DND-41 (cell line): ENCODE data around the gene EXOC4.

Experiments used
- ATAC-seq: fragments of 200-7000 bp; cut with Tn5 transposase; 3 replicates; pipeline ENCODE4 v1.9.1; 2021; ENCODE audit warnings: low read depth; ENCODE audit not compliant: insufficient read depth
- DNase-seq: peaks from one replicate; pipeline ENCODE4 v3.0.0-alpha.2; 2020
- H2AFZ ChIP-seq: 2 replicates; pipeline ENCODE4 v1.6.0; 2012; ENCODE audit warnings: low read depth, low read length
- H3K27ac ChIP-seq: 2 replicates; pipeline ENCODE4 v1.5.1; 2012; ENCODE audit warnings: low read length, inconsistent platforms
- H3K27me3 ChIP-seq: fragments of 200-600 bp; sonication (generic); 2 replicates; pipeline ENCODE4 v1.6.0; 2012; ENCODE audit warnings: low read length, mild to moderate bottlenecking, inconsistent platforms; ENCODE audit not compliant: insufficient read depth, poor library complexity
- H3K36me3 ChIP-seq: 2 replicates; pipeline ENCODE4 v1.5.1; 2012; ENCODE audit warnings: low read length, inconsistent platforms; ENCODE audit not compliant: insufficient read depth
- H3K4me1 ChIP-seq: 2 replicates; pipeline ENCODE4 v1.5.1; 2012; ENCODE audit warnings: mild to moderate bottlenecking, low read length; ENCODE audit not compliant: insufficient read depth
- H3K4me2 ChIP-seq: 2 replicates; pipeline ENCODE4 v1.6.0; 2012; ENCODE audit warnings: mild to moderate bottlenecking, moderate library complexity, low read length, inconsistent platforms; ENCODE audit not compliant: insufficient read depth
- H3K4me3 ChIP-seq, 2 experiments: fragments of 200-600 bp in 1 of 2; shearing (Covaris generic) in 1 of 2; 2 replicates each; pipeline ENCODE4 v1.5.1; 2012 to 2016; ENCODE audit warnings: inconsistent platforms in 2 of 2, low read length in 2 of 2, mild to moderate bottlenecking in 2 of 2, low read depth in 1 of 2, moderate library complexity in 1 of 2
- H3K79me2 ChIP-seq: 2 replicates; pipeline ENCODE4 v1.6.0; 2012; ENCODE audit warnings: low read length, inconsistent platforms; ENCODE audit not compliant: insufficient read depth
- H3K9ac ChIP-seq: 2 replicates; pipeline ENCODE4 v1.6.0; 2012; ENCODE audit warnings: low read depth, mild to moderate bottlenecking, inconsistent platforms, low read length, moderate library complexity
- H3K9me3 ChIP-seq: 2 replicates; pipeline ENCODE4 v1.5.1; 2012; ENCODE audit warnings: low read length, moderate library complexity, mild to moderate bottlenecking, inconsistent platforms; ENCODE audit not compliant: insufficient read depth, severe bottlenecking
- H4K20me1 ChIP-seq: 2 replicates; pipeline ENCODE4 v1.6.0; 2012; ENCODE audit warnings: low read length; ENCODE audit not compliant: insufficient read depth
- EZH2 ChIP-seq: IDR thresholded peaks from 3 replicates; pipeline ENCODE4 v1.6.1; 2012; ENCODE audit warnings: borderline replicate concordance, low read depth, mild to moderate bottlenecking, moderate library complexity, low read length, inconsistent platforms; ENCODE audit not compliant: severe bottlenecking
- TF ChIP-seq, protein P1 (sequence below): IDR thresholded peaks from 2 replicates; pipeline ENCODE4 v1.5.1; 2012; ENCODE audit warnings: borderline replicate concordance, low read length, moderate library complexity, mild to moderate bottlenecking; ENCODE audit not compliant: poor library complexity, severe bottlenecking; ENCODE audit errors: extremely low read depth

EXOC4 gene

DNA sequence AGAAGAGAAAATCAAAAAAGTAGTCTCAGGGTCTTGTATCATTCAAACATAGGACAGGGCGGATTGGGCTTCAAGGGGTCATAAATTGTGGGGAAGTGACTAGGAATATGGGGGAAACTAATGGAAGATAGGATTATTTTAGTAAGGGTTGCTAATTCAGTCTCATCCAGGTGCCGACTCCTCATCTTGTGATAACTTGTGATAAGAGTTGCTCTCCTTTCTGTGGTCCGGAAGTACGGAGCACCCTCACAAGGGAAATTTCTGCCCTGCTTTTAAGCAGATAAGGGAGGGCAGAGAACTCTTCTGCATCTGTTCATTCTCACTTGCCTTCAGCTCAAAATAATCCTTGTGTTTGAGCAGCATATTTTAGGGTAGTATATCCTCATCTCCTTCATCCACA lies 437.9 kb downstream of the EXOC4 start:
- no peak for ATAC-seq
- H2AFZ ChIP-seq: no peak overlapping the region

DNA sequence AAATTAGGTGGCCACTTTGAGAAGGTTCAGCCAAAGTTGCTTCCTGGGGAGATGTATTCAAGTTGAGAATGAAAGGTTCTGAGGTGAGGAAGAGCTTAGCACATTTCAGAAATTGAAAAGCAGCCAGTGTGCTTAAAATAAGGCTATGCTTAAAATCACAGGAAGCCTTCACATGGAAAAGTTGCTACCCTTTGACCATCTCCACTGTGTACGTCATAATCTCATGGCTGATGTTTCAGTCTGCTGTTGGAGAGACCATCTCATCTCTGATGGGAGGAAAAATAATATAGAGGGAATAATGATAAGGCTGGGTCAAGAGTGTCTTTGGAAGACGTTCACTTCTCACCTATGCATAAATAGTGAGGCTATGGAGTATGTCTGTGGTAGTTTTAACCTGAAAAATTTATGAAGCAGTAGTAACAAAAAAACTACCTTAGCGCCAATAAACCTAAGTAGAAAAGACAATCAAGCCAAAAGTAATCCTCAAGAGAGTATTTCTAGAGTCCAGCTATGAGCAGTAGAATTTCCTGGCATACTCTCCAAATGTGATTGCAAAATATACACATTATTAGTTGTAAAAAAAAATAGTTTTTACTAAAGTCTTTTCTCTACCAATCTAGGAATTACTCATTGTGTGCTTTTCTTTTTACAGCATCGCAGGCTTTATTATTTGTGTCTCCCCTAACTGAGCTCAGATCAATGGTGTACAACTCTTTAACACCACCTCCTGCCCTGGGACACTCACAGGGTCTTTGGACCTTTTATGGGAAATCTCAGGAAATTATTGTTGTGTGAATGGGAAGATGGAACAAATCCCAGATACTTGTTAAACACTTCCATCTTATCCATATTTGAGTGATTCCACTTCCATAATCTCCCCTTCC lies 439.1 kb downstream of the EXOC4 start:
- H3K9ac ChIP-seq: no peak overlapping the region
- no peak overlapping the region for H3K4me3 ChIP-seq
- no peaks in the 10 kb centered on the region for H4K20me1 ChIP-seq
- H2AFZ ChIP-seq: no peak overlapping the region
- no peaks in the 10 kb centered on the region for H3K36me3 ChIP-seq
- ATAC-seq: no peak
- H3K27ac ChIP-seq: no peak overlapping the region
- H3K4me2 ChIP-seq: no peak overlapping the region
- H3K79me2 ChIP-seq: no peaks in the 10 kb centered on the region
- H3K4me1 ChIP-seq: peaks cover 17% of the 10 kb centered on the region
- no peaks in the 10 kb centered on the region for H3K27me3 ChIP-seq
- no peak for DNase-seq
- no peak for TF ChIP-seq EZH2
- TF ChIP-seq, protein P1, sequence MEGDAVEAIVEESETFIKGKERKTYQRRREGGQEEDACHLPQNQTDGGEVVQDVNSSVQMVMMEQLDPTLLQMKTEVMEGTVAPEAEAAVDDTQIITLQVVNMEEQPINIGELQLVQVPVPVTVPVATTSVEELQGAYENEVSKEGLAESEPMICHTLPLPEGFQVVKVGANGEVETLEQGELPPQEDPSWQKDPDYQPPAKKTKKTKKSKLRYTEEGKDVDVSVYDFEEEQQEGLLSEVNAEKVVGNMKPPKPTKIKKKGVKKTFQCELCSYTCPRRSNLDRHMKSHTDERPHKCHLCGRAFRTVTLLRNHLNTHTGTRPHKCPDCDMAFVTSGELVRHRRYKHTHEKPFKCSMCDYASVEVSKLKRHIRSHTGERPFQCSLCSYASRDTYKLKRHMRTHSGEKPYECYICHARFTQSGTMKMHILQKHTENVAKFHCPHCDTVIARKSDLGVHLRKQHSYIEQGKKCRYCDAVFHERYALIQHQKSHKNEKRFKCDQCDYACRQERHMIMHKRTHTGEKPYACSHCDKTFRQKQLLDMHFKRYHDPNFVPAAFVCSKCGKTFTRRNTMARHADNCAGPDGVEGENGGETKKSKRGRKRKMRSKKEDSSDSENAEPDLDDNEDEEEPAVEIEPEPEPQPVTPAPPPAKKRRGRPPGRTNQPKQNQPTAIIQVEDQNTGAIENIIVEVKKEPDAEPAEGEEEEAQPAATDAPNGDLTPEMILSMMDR: no peak
- H3K9me3 ChIP-seq: no peaks in the 10 kb centered on the region

More for the DNA sequence above, 437.9 kb downstream of the EXOC4 start:
- no peak overlapping the region for H3K9ac ChIP-seq
- H3K79me2 ChIP-seq: no peaks in the 10 kb centered on the region
- H3K27me3 ChIP-seq: no peaks in the 10 kb centered on the region
- H3K36me3 ChIP-seq: no peaks in the 10 kb centered on the region
- no peak for DNase-seq
- H3K9me3 ChIP-seq: no peaks in the 10 kb centered on the region
- no peak overlapping the region for H3K4me3 ChIP-seq
- H3K4me2 ChIP-seq: no peak overlapping the region
- TF ChIP-seq, protein P1: no peak
- no peak for TF ChIP-seq EZH2
- peaks cover 8% of the 10 kb centered on the region; the same call in 1 of the 2 replicates for H3K4me1 ChIP-seq
- no peaks in the 10 kb centered on the region for H4K20me1 ChIP-seq
- H3K27ac ChIP-seq: no peak overlapping the region

DNA sequence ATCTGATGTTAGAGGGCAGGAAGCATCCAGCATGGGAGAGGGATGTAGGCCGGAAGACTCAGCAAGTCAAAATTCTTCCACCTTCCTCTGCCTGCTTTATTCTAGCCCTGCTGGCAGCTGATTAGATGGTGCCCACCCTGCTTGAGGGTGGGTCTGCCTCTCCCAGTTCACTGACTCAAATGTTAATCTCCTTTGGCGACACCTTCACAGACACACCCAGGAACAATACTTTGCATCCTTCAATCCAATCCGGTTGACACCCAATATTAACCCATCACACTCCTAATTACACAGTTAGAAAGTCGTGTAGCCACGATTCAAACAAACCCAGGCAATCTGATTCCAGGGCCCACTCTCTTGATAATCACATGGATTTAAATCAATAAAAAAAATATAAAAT lies 440.4 kb downstream of the EXOC4 start:
- Histone ChIP-seq H4K20me1 (no peaks in the 10 kb centered on the region), H3K4me2 (no peak overlapping the region), H3K9me3 (no peaks in the 10 kb centered on the region), H3K4me3 (no peak overlapping the region), H3K27me3 (no peaks in the 10 kb centered on the region), H3K27ac (no peak overlapping the region), H2AFZ (no peak overlapping the region), H3K9ac (no peak overlapping the region), H3K79me2 (no peaks in the 10 kb centered on the region), H3K36me3 (no peaks in the 10 kb centered on the region), H3K4me1 (peaks cover 17% of the 10 kb centered on the region)
- TF ChIP-seq, protein P1: no peak
- DNase-seq (no peak), ATAC-seq (no peak)
